CD4-positive, CD25-positive, alpha-beta regulatory T cell (primary cell): ENCODE results near the gene PIGS. TPM values are rescaled to one million over a fixed set of nuclear protein-coding genes. Genes with fewer than 3 reads are reported as not detected.
A peak's percentile ranks its signal among the peaks of the same experiment; 100 is the strongest.

ENCODE experiments used
- ATAC-seq, 2 donors: fragments of 150-1000 bp; cut with Tn5 transposase; one replicate each; pipeline ENCODE4 v1.10.0; 2021; ENCODE audit warnings: low read depth in 2 of 2, moderate number of reproducible peaks in 2 of 2, moderate library complexity in 1 of 2
- DNase-seq, 3 donors: peaks; one replicate each; pipeline versions ENCODE4 v3.0.0 to v3.0.0-alpha.2; 2012 to 2022; ENCODE audit warnings: mixed read lengths in 1 of 3
- H3K27ac ChIP-seq: one replicate; pipeline ENCODE4 v1.7.0; 2013; ENCODE audit warnings: mild to moderate bottlenecking, low read length; ENCODE audit not compliant: insufficient read depth, poor library complexity, severe bottlenecking
- H3K27me3 ChIP-seq: one replicate; pipeline ENCODE4 v1.7.0; 2013; ENCODE audit warnings: low read length; ENCODE audit not compliant: control insufficient read depth, insufficient read depth
- H3K36me3 ChIP-seq: one replicate; pipeline ENCODE4 v1.7.0; 2013; ENCODE audit warnings: mild to moderate bottlenecking, low read length, moderate library complexity; ENCODE audit not compliant: control insufficient read depth, insufficient read depth
- H3K4me1 ChIP-seq: 2 replicates; pipeline ENCODE4 v1.7.0; 2013; ENCODE audit warnings: mild to moderate bottlenecking, low read length; ENCODE audit not compliant: insufficient read depth, control insufficient read depth, poor library complexity, severe bottlenecking
- H3K4me3 ChIP-seq: one replicate; pipeline ENCODE4 v1.7.0; 2013; ENCODE audit warnings: low read depth, mild to moderate bottlenecking, low read length, moderate library complexity
- H3K9me3 ChIP-seq, 2 experiments: 1 replicate in 1 of 2; 2 replicates in 1 of 2; pipeline ENCODE4 v1.7.0; 2013; ENCODE audit warnings: low read length in 2 of 2, mild to moderate bottlenecking in 1 of 2, moderate library complexity in 1 of 2; ENCODE audit not compliant: control insufficient read depth in 2 of 2
- H3K27ac Mint-ChIP-seq, 3 donors: one replicate each; pipeline ENCODE4 v1.8.0; 2020 to 2022; ENCODE audit warnings: mild to moderate bottlenecking in 3 of 3, mixed read lengths in 3 of 3, moderate library complexity in 2 of 3
- H3K27me3 Mint-ChIP-seq: one replicate; pipeline ENCODE4 v1.8.0; 2022; ENCODE audit warnings: mild to moderate bottlenecking, mixed read lengths
- H3K36me3 Mint-ChIP-seq: one replicate; pipeline ENCODE4 v1.8.0; 2020; ENCODE audit warnings: mixed read lengths
- H3K4me1 Mint-ChIP-seq, 4 donors: one replicate each; pipeline ENCODE4 v1.8.0; 2020 to 2022; ENCODE audit warnings: mixed read lengths in 4 of 4, mild to moderate bottlenecking in 1 of 4
- H3K4me3 Mint-ChIP-seq, 4 donors: one replicate each; pipeline ENCODE4 v1.8.0; 2020 to 2022; ENCODE audit warnings: mild to moderate bottlenecking in 4 of 4, mixed read lengths in 4 of 4, moderate library complexity in 3 of 4
- H3K9me3 Mint-ChIP-seq, 7 donors: one replicate each; pipeline ENCODE4 v1.8.0; 2020 to 2022; ENCODE audit warnings: mixed read lengths in 7 of 7, mild to moderate bottlenecking in 3 of 7, moderate library complexity in 2 of 7
- polyA plus RNA-seq, 4 donors: library from polyadenylated mRNA; unstranded; fragments of 300-500 nt; fragmentation: Illumina TruSeq; gene quantifications; one replicate each; pipeline ENCODE4 v1.2.3, GENCODE V29; 2021
- total RNA-seq: library from RNA; stranded (reverse); gene quantifications from one replicate; pipeline ENCODE4 v1.2.3, GENCODE V29; 2022

PIGS gene
- total and polyA plus RNA-seq, 5 donors from 2014 or later = 53.3 to 82.6 (median 67.1) TPM

DNA sequence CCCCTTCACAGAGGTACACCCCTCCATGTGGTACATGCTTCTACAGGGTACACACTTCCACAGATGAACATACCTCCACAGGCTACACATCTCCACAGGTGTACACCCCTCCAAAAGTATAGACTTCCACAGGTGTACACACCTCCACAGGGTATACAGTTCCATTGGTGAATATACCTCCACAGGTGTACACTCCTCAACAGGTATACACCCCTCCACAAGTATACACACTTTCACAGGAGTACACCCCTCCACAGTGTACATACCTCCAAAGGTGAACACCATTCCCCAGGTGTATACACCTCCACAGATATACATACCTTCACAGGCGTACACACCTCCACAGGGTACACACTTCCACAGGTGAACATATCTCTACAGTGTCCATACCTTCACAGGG is 55.8 kb downstream of the PIGS start:
- no peaks in the 10 kb centered on the region for H3K9me3 ChIP-seq
- Mint-ChIP-seq H3K27ac (no peak overlapping the region), H3K4me3 (no peak overlapping the region), H3K27me3 (peaks cover 28% of the 10 kb centered on the region), H3K4me1 (no peaks in the 10 kb centered on the region), H3K9me3 (no peaks in the 10 kb centered on the region), H3K36me3 (no peaks in the 10 kb centered on the region)
- H3K36me3 ChIP-seq = no peaks in the 10 kb centered on the region
- H3K27me3 ChIP-seq = peaks cover 6% of the 10 kb centered on the region
- no peak overlapping the region for H3K27ac ChIP-seq
- ATAC-seq = no peak
- H3K4me1 ChIP-seq = no peaks in the 10 kb centered on the region
- H3K4me3 ChIP-seq = no peak overlapping the region
- no peak for DNase-seq

DNA sequence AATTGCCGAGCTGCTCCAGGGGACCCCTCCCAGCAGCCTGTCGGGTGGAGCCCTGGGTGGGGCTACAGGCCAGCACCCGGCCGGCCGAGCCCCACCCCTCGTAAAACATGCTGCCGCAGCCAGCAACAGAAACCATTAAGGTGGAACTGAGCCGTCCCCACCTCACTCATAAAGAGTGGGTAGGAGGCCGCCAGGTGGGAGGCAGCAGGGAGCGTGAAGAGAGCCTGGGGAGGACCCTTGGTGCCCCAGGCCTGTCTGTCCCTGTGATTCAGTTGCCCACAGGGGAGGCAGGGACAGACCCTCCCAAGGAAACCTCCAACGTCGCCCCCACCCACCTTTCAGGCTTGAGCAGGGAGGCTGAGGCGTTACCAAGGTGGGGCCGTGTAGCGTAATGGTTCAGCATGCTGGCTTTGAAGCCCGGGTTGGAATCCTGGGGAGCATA is 56.7 kb downstream of the PIGS start:
- H3K27ac Mint-ChIP-seq = no peak overlapping the region

DNA sequence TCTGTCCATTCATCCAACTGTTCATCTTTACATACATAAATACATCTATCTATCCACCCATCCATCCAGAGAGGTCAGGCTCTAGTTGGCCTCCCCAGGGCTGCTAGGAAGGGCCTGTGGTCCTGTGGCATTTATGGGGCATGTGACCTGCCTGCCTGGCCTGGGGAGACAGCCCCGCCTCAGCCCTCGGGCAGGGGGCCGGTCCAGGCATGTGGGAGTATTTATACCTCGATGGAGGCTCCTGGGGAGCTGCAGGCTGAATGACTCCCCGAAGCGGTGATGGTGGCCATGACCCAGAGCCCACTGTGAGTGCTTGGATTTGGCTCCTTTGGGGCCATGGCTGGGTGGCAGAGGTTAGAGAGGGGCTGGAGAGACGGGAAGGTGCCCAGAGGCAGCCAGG is 57.8 kb downstream of the PIGS start:
- no peaks in the 10 kb centered on the region for H3K9me3 ChIP-seq
- H3K36me3 ChIP-seq = no peaks in the 10 kb centered on the region
- ATAC-seq (no peak), DNase-seq (no peak)
- no peaks in the 10 kb centered on the region for H3K4me1 Mint-ChIP-seq
- no peaks in the 10 kb centered on the region for H3K9me3 Mint-ChIP-seq
- no peaks in the 10 kb centered on the region for H3K36me3 Mint-ChIP-seq
- H3K27ac Mint-ChIP-seq = peak overlapping the region in 1 of 3 donors; percentile 68
- no peak overlapping the region for H3K4me3 ChIP-seq
- no peaks in the 10 kb centered on the region for H3K4me1 ChIP-seq
- H3K27me3 Mint-ChIP-seq = peaks cover 38% of the 10 kb centered on the region
- H3K27me3 ChIP-seq = peaks cover 6% of the 10 kb centered on the region
- H3K4me3 Mint-ChIP-seq = no peak overlapping the region
- no peak overlapping the region for H3K27ac ChIP-seq

More for the DNA sequence above, 56.7 kb downstream of the PIGS start:
- Mint-ChIP-seq H3K27me3 (peaks cover 34% of the 10 kb centered on the region), H3K36me3 (no peaks in the 10 kb centered on the region), H3K4me3 (no peak overlapping the region), H3K9me3 (no peaks in the 10 kb centered on the region), H3K4me1 (no peaks in the 10 kb centered on the region)
- DNase-seq (no peak), ATAC-seq (no peak)
- no peaks in the 10 kb centered on the region for H3K4me1 ChIP-seq
- H3K36me3 ChIP-seq = no peaks in the 10 kb centered on the region
- H3K27me3 ChIP-seq = peaks cover 6% of the 10 kb centered on the region
- no peak overlapping the region for H3K4me3 ChIP-seq
- no peaks in the 10 kb centered on the region for H3K9me3 ChIP-seq
- no peak overlapping the region for H3K27ac ChIP-seq

DNA sequence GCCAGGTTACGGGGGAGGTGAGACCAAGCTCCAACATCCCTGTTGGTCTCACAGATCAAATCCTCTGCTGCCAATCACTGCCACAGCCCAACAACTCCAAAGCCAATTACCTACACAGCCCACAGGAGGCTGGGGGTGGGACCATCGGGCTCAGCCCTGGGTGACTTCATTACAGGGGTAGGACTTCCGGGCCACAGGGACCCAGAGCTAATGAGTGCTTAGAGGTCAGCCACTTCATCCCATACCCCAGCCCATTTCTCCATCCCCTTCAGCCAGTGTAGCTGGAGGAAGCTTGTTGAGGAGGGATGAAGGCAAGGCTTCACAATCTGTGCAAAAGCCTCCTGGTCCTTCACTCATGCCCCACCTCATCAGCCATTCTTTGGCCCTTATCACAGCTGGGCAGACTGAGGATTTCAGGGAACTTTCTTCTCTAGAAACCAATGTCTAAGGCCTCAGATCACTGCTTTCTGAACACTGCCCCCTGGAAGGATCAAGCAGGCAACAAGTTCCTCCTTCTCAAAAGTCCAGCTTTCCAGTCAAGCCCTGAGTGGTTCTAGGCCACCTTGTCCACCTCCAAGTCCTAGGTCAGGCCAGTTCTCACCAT is 59.4 kb downstream of the PIGS start:
- no peaks in the 10 kb centered on the region for H3K36me3 Mint-ChIP-seq
- H3K27ac Mint-ChIP-seq = no peak overlapping the region
- H3K9me3 Mint-ChIP-seq = no peaks in the 10 kb centered on the region
- no peaks in the 10 kb centered on the region for H3K4me1 ChIP-seq
- ATAC-seq (no peak), DNase-seq (no peak)
- no peaks in the 10 kb centered on the region for H3K4me1 Mint-ChIP-seq
- H3K4me3 ChIP-seq = no peak overlapping the region
- H3K27ac ChIP-seq = no peak overlapping the region
- no peaks in the 10 kb centered on the region for H3K9me3 ChIP-seq
- H3K36me3 ChIP-seq = no peaks in the 10 kb centered on the region
- H3K27me3 Mint-ChIP-seq = peaks cover 42% of the 10 kb centered on the region
- peaks cover 6% of the 10 kb centered on the region for H3K27me3 ChIP-seq
- no peak overlapping the region for H3K4me3 Mint-ChIP-seq

DNA sequence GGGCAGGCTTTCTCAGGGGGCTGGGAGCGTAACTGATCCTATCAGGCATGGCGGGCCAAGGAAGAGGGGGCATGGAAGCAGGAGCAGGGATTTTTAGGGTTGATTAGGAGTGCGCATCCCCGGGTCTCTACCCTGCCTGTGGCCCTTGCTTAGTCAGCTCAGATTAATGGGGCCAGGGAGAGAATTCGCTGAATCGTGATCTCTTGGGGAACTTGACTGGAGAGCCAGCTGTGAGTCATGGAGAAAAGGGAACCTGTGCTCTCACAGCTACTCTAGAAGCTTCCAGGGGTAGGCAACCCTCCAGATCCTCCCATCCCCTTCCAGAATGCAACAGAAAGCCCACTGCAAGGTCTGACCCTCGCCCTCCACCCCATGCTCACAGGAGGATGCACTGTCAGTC is 61.5 kb downstream of the PIGS start:
- H3K27ac Mint-ChIP-seq = no peak overlapping the region
- Histone ChIP-seq H3K9me3 (no peaks in the 10 kb centered on the region), H3K27ac (no peak overlapping the region), H3K36me3 (no peaks in the 10 kb centered on the region), H3K4me1 (no peaks in the 10 kb centered on the region), H3K4me3 (no peak overlapping the region), H3K27me3 (peaks cover 6% of the 10 kb centered on the region)
- no peaks in the 10 kb centered on the region for H3K9me3 Mint-ChIP-seq
- no peak overlapping the region for H3K4me3 Mint-ChIP-seq
- no peaks in the 10 kb centered on the region for H3K4me1 Mint-ChIP-seq
- peaks cover 37% of the 10 kb centered on the region for H3K27me3 Mint-ChIP-seq
- no peak for DNase-seq
- ATAC-seq = no peak
- no peaks in the 10 kb centered on the region for H3K36me3 Mint-ChIP-seq

DNA sequence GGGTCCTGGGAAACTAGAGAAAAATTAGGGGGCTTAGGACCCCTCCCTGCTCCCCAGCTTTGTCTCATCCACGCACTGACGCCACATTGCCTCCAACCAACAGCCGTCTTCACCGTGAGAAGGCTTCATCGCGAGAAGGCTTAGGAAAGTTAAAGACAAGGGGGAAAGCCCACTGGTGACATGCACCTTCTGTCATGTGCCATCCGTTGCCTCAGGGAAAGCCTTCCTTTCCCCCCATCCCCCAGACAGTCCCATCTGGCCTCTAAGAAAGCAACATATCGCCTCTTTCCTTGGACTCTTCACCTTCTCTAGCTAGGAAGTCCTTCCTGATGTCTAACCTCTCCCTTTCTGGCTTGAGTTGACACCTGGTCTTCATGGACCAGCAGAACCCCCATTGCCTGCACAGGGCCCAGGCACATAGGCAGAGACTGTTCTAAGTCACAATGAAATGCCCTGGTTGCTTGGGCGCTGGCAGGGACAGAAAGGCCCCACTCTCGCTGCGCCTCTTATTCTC is 63.1 kb downstream of the PIGS start:
- Mint-ChIP-seq H3K4me3 (no peak overlapping the region), H3K9me3 (no peaks in the 10 kb centered on the region), H3K4me1 (no peaks in the 10 kb centered on the region), H3K27ac (no peak overlapping the region), H3K36me3 (no peaks in the 10 kb centered on the region), H3K27me3 (peaks cover 44% of the 10 kb centered on the region)
- Histone ChIP-seq H3K27me3 (peaks cover 6% of the 10 kb centered on the region), H3K4me3 (no peak overlapping the region), H3K27ac (no peak overlapping the region), H3K36me3 (no peaks in the 10 kb centered on the region), H3K4me1 (no peaks in the 10 kb centered on the region), H3K9me3 (no peaks in the 10 kb centered on the region)
- ATAC-seq (no peak), DNase-seq (no peak)

DNA sequence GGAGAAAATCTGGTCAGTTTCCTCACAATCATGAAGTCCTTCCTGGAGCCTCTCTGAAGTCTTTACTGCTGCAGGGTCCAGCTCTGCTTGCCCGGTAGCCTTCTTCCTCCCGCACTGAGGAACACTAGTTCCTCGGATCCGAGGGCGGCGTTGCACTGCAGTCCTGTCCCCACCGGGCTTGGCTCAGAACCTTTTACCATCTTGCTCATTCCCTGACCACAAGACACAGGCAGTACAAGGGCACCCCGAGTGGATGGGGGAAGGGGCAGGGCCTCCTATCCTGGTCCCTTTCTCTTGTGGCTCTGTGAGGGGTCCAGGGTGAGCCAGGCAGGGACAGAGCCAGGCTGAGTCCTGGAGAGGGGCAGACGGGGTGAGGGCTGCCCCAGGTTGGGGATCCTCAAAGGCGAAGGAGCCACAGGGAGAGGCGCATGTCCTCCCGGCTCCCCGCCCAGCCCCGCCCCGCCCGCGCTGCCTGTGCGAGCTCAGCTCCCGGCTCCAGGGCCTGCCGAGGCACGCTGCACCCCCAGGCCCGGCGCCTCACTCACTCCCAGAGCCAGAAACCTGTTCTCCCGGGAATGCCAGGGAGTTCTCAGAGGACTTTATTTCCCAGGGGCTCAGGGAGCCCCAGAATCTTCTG is 63.6 kb downstream of the PIGS start:
- Mint-ChIP-seq H3K27ac (no peak overlapping the region), H3K27me3 (peaks cover 44% of the 10 kb centered on the region)

More for the DNA sequence above, 63.6 kb downstream of the PIGS start:
- Histone ChIP-seq H3K27me3 (peaks cover 6% of the 10 kb centered on the region), H3K27ac (no peak overlapping the region), H3K9me3 (no peaks in the 10 kb centered on the region), H3K36me3 (no peaks in the 10 kb centered on the region), H3K4me3 (no peak overlapping the region), H3K4me1 (no peaks in the 10 kb centered on the region)
- DNase-seq = no peak
- ATAC-seq = no peak
- no peaks in the 10 kb centered on the region for H3K9me3 Mint-ChIP-seq
- H3K4me3 Mint-ChIP-seq = no peak overlapping the region
- no peaks in the 10 kb centered on the region for H3K4me1 Mint-ChIP-seq
- H3K36me3 Mint-ChIP-seq = no peaks in the 10 kb centered on the region
